Mammary microvascular endothelial cell (primary cell): ENCODE results near the gene OLIG1. TPM values are rescaled to one million over a fixed set of nuclear protein-coding genes. Genes with fewer than 3 reads are reported as not detected.

Source experiments
- total RNA-seq: library from RNA; depleted of rRNA; stranded (reverse); fragments of >200 nt; gene quantifications from 2 replicates; pipeline ENCODE4 v1.2.3, GENCODE V29; 2015

The OLIG1 gene
- total RNA-seq: not detected in 2 replicates

GRCh38 chr21:33069994-33070743 lies at the start of gene OLIG1:
OLIG1 (plus strand) TSS chr21:33070141; CDS start chr21:33070247, 106 bp downstream.

DNA sequence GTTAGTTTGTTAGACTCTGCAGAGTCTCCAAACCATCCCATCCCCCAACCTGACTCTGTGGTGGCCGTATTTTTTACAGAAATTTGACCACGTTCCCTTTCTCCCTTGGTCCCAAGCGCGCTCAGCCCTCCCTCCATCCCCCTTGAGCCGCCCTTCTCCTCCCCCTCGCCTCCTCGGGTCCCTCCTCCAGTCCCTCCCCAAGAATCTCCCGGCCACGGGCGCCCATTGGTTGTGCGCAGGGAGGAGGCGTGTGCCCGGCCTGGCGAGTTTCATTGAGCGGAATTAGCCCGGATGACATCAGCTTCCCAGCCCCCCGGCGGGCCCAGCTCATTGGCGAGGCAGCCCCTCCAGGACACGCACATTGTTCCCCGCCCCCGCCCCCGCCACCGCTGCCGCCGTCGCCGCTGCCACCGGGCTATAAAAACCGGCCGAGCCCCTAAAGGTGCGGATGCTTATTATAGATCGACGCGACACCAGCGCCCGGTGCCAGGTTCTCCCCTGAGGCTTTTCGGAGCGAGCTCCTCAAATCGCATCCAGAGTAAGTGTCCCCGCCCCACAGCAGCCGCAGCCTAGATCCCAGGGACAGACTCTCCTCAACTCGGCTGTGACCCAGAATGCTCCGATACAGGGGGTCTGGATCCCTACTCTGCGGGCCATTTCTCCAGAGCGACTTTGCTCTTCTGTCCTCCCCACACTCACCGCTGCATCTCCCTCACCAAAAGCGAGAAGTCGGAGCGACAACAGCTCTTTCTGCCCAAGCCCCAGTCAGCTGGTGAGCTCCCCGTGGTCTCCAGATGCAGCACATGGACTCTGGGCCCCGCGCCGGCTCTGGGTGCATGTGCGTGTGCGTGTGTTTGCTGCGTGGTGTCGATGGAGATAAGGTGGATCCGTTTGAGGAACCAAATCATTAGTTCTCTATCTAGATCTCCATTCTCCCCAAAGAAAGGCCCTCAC lies 44.2 kb upstream of the OLIG1 start, which contains the start of gene OLIG2:
TSS of gene OLIG2 (plus strand) at position 447 of the 954 bp plus-strand sequence. CDS start 928 bp downstream, outside the sequence.

Other genes starting within 250 kb of the OLIG1 start
- gene OLIG2, start 44.2 kb upstream of the OLIG1 start, total RNA-seq: not detected in 2 replicates
- gene IFNAR2, start 159.8 kb downstream of the OLIG1 start, total RNA-seq: 14.1 and 14.3 TPM in 2 replicates
- gene IL10RB, start 196.2 kb downstream of the OLIG1 start, total RNA-seq: 30.0 and 39.6 TPM in 2 replicates